ENCODE data around the gene ZCCHC8.

The ZCCHC8 gene

GRCh38 chr12:122427403-122427802 lies 73.3 kb downstream of the ZCCHC8 start:
- no peak for DNase-seq (ENCODE audit: low read depth in 2 of 2)

DNA sequence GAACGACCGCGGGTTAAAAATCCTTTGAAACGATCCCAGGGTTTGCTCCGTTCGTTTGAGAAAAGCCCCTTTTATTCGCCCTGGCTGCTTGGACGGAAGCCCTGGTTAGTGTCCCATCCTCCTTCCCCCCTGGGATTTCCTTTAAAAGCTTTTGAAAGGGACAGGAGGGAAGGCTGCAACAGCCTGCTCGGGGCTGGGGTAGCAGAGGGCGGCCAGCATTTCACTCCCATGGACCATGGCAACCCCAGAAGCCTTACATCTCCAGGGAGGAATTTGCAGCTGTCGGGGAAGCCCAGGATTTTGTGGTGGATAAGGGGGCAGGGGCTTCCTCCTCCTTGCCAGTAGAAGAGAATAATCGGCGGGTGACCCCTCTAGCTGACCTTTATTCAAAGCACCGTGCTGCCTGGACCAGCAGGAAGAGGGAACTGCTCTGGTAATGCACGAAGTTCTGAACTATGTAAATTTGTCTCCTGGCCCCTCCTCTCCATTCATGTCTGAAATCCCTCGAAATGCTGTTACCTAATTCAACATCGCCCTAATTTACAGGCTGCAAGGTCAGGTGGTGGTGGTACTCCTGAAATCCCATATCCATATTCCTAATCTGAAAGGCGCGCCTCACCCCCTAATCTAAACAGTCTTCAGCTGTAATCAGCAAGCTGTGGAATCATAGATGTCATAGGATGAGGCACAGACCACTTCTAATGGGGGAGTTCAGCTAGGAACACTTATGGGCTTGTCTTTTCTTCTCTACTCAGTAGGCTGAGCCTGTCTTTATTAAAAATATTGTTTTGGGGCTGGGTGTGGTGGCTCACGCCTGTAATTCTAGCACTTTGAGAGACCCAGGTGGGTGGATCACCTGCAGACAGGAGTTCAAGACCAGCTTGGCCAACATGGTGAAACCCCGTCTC lies 77.2 kb downstream of the ZCCHC8 start:
- no peak for DNase-seq (ENCODE audit: low read depth in 2 of 2)

DNA sequence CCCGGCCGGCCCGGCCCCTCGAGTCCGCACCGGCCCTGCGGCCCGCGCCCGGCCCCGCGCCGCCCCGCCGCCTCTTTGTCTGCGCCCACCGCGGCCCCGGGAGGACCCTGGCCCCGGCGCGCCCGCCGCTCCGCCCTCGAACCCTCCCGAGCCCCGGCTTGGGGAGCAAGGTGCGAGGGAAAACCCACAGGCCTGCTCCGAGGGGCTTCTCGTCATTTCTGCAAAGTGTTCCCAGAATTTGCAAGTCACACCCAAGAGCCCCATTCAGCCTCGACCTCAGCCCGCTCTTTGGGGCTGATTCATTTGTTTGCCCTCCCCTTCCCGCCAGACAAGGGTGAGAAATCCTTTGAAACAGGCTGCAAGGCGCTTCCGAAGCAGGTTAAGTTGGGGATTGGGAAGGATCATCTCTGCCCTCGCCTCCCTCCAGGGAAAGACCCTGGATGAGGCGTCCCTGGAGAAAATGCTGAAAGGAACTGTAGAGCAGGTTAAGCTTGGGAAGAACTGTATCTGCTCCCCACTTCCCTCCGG lies 77.9 kb downstream of the ZCCHC8 start:
- peak; percentile 49 to 55 for DNase-seq (ENCODE audit: low read depth in 2 of 2)

- DNase-seq (ENCODE audit: low read depth in 2 of 2), result peak in 1 of 2 donors; percentile 53
These were observed 78.7 kb downstream of the ZCCHC8 start, which contains the start of gene CLIP1 for GRCh38 chr12:122421821-122422729. CLIP1 (minus strand) TSS chr12:122422669; CDS start chr12:122380452, 42,217 bp downstream.
